HepG2 (cell line): ENCODE measurements around the gene VAMP8. TPM values are rescaled to one million over a fixed set of nuclear protein-coding genes. Genes with fewer than 3 reads are reported as not detected.

Source experiments
- HNF4G ChIP-seq, 2 experiments: sonication (generic) in 1 of 2; formaldehyde crosslinking in 1 of 2; IDR thresholded peaks; 2 replicates each; pipeline versions ENCODE4 v1.4.0 to v1.6.1; 2011 to 2020; ENCODE audit warnings: borderline replicate concordance in 2 of 2, low read depth in 2 of 2, mild to moderate bottlenecking in 2 of 2, low read length in 1 of 2, missing genetic modification reagents in 1 of 2, moderate library complexity in 1 of 2
- MIER3 ChIP-seq: IDR thresholded peaks from 2 replicates; pipeline ENCODE4 v1.6.1; 2016; ENCODE audit warnings: missing compliant biosample characterization, borderline replicate concordance
- ZBTB8A ChIP-seq: sonication (generic); formaldehyde crosslinking; IDR thresholded peaks from 2 replicates; pipeline ENCODE4 v1.4.0; 2020; ENCODE audit warnings: mild to moderate bottlenecking, low read depth, missing genetic modification reagents, borderline replicate concordance
- ZFP91 ChIP-seq: sonication (generic); formaldehyde crosslinking; IDR thresholded peaks from 2 replicates; pipeline ENCODE4 v1.9.0; 2022; ENCODE audit warnings: missing genetic modification reagents, mild to moderate bottlenecking, borderline replicate concordance
- ZIK1 ChIP-seq: sonication (generic); formaldehyde crosslinking; IDR thresholded peaks from 2 replicates; pipeline ENCODE4 v1.5.0; 2020; ENCODE audit warnings: mild to moderate bottlenecking, low read depth, missing genetic modification reagents, borderline replicate concordance
- ZNF263 ChIP-seq: sonication (generic); formaldehyde crosslinking; IDR thresholded peaks from 2 replicates; pipeline ENCODE4 v1.4.0; 2020; ENCODE audit warnings: missing genetic modification reagents
- ZNF30 ChIP-seq: sonication (generic); formaldehyde crosslinking; IDR thresholded peaks from 2 replicates; pipeline ENCODE4 v1.5.0; 2020; ENCODE audit warnings: mild to moderate bottlenecking, missing genetic modification reagents
- ZNF317 ChIP-seq: sonication (generic); formaldehyde crosslinking; IDR thresholded peaks from 2 replicates; pipeline ENCODE4 v1.5.0; 2020; ENCODE audit warnings: mild to moderate bottlenecking, missing genetic modification reagents
- ZNF343 ChIP-seq: sonication (generic); formaldehyde crosslinking; IDR thresholded peaks from 2 replicates; pipeline ENCODE4 v1.4.0; 2020; ENCODE audit warnings: mild to moderate bottlenecking, missing genetic modification reagents
- ZNF570 ChIP-seq: sonication (generic); formaldehyde crosslinking; IDR thresholded peaks from 2 replicates; pipeline ENCODE4 v1.4.0; 2020; ENCODE audit warnings: mild to moderate bottlenecking, missing genetic modification reagents, borderline replicate concordance
- ZNF740 ChIP-seq: sonication (generic); formaldehyde crosslinking; IDR thresholded peaks from 2 replicates; pipeline ENCODE4 v1.4.0; 2020; ENCODE audit warnings: missing genetic modification reagents
- ZNF749 ChIP-seq: sonication (generic); formaldehyde crosslinking; IDR thresholded peaks from 2 replicates; pipeline ENCODE4 v1.8.0; 2022; ENCODE audit warnings: mild to moderate bottlenecking, missing genetic modification reagents, moderate library complexity, borderline replicate concordance
- polyA plus RNA-seq, 8 experiments: library from polyadenylated mRNA; depleted of rRNA in 3 of 8; stranded (reverse) in 7 of 8; unstranded in 1 of 8; fragments of >200 nt; fragmentation: Illumina TruSeq in 4 of 8; extraction: Trizol in 4 of 8; gene quantifications; 2 replicates each; pipeline versions ENCODE4 v1.2.1 to v1.2.3, GENCODE V29; 2011 to 2016; ENCODE audit warnings: low read depth in 4 of 8, missing spikeins in 1 of 8, mixed read lengths in 1 of 8; ENCODE audit not compliant: insufficient read depth in 1 of 8
- total RNA-seq, 5 experiments: library from RNA; depleted of rRNA; stranded (reverse); fragments of >200 nt; fragmentation: Illumina TruSeq; extraction: Trizol; gene quantifications; 2 replicates each; pipeline ENCODE4 v1.2.3, GENCODE V29; 2016; ENCODE audit warnings: low read depth in 1 of 5
- TF ChIP-seq, protein P1 (sequence below): sonication (generic); formaldehyde crosslinking; IDR thresholded peaks from 2 replicates; pipeline ENCODE4 v1.4.0; 2020; ENCODE audit warnings: missing genetic modification reagents
- TF ChIP-seq, protein P2 (sequence below): sonication (generic); formaldehyde crosslinking; IDR thresholded peaks from 2 replicates; pipeline ENCODE4 v1.4.0; 2020; ENCODE audit warnings: mild to moderate bottlenecking, missing genetic modification reagents
- TF ChIP-seq, protein P3 (sequence below): sonication (generic); formaldehyde crosslinking; IDR thresholded peaks from 2 replicates; pipeline ENCODE4 v1.5.1; 2020; ENCODE audit warnings: missing genetic modification reagents, mild to moderate bottlenecking, borderline replicate concordance

VAMP8 gene
- total and polyA plus RNA-seq, 2 of the 13 experiments (the other 11 are each of a cell fraction or from before 2014, with no cell fraction given), result 83.3 to 157 TPM

DNA sequence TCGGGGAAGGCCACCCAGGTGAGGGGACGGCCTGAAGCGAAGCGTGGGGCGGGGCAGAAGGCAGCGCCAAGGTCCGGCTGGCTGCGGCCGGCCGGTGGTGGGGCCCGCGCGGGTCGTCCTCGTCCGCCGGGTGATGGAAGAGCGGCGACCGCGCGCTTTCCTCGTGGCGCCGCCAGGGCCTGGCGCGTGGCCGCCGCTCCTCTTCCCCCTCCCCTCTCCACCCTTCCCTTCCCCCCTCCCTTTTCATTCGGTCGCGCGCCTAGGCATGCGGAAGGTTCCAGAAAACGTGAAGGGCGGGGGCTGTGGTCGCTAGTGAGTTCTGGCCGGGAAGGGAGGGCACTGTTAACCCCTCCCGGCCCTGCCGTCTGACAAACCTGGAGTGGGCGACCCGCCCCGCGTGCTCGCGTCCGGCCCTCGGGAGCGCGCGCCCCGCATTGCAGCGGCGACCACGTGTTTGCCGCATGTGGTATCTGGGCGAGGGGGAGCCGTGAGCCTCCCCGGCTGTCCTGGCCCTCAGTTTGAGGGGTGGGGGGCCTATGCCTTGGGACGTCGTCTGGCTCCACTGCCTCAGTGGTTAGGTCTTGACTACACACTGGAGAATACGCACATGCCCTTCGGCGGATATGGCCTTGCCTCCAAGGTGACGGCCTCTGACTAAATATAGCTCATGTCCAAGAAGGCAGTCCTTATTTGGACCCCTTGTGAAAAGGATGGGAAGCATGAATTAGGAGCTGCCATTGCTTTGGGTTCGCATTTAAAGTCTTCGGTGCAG is 37.8 kb upstream of the VAMP8 start (continued):
- TF ChIP-seq ZFP91 (0 out of 2 replicates have a peak, but pooled peaks have one; percentile 42), ZNF30 (0 out of 2 replicates have a peak, but pooled peaks have one; percentile 21), ZNF749 (CRISPR knock-in tag) (peak; percentile 87), HNF4G (IDR thresholded peaks at IDR 0.05; ENCODE audit: borderline replicate concordance, low read depth, low read length) (no peak), HNF4G (CRISPR knock-in tag; IDR thresholded peaks at IDR 0.05; ENCODE audit: borderline replicate concordance, low read depth) (no peak; the same call in 1 of the 2 replicates), ZNF570 (CRISPR knock-in tag) (0 out of 2 replicates have a peak, but pooled peaks have one; percentile 58), ZIK1 (CRISPR knock-in tag) (peak; percentile 66; the same call in 1 of the 2 replicates), ZNF343 (CRISPR knock-in tag) (peak; percentile 88), MIER3 (CRISPR knock-in tag) (no peak; the same call in 1 of the 2 replicates), ZNF317 (peak; percentile 87), ZNF263 (CRISPR knock-in tag) (peak; percentile 36; the same call in 1 of the 2 replicates), ZNF740 (CRISPR knock-in tag) (no peak), ZBTB8A (CRISPR knock-in tag) (peak; percentile 51; the same call in 1 of the 2 replicates)
- TF ChIP-seq, protein P1, sequence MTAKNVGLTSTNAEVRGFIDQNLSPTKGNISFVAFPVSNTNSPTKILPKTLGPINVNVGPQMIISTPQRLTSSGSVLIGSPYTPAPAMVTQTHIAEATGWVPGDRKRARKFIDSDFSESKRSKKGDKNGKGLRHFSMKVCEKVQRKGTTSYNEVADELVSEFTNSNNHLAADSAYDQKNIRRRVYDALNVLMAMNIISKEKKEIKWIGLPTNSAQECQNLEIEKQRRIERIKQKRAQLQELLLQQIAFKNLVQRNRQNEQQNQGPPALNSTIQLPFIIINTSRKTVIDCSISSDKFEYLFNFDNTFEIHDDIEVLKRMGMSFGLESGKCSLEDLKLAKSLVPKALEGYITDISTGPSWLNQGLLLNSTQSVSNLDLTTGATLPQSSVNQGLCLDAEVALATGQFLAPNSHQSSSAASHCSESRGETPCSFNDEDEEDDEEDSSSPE, result peak; percentile 62; the same call in 1 of the 2 replicates
- TF ChIP-seq, protein P2, sequence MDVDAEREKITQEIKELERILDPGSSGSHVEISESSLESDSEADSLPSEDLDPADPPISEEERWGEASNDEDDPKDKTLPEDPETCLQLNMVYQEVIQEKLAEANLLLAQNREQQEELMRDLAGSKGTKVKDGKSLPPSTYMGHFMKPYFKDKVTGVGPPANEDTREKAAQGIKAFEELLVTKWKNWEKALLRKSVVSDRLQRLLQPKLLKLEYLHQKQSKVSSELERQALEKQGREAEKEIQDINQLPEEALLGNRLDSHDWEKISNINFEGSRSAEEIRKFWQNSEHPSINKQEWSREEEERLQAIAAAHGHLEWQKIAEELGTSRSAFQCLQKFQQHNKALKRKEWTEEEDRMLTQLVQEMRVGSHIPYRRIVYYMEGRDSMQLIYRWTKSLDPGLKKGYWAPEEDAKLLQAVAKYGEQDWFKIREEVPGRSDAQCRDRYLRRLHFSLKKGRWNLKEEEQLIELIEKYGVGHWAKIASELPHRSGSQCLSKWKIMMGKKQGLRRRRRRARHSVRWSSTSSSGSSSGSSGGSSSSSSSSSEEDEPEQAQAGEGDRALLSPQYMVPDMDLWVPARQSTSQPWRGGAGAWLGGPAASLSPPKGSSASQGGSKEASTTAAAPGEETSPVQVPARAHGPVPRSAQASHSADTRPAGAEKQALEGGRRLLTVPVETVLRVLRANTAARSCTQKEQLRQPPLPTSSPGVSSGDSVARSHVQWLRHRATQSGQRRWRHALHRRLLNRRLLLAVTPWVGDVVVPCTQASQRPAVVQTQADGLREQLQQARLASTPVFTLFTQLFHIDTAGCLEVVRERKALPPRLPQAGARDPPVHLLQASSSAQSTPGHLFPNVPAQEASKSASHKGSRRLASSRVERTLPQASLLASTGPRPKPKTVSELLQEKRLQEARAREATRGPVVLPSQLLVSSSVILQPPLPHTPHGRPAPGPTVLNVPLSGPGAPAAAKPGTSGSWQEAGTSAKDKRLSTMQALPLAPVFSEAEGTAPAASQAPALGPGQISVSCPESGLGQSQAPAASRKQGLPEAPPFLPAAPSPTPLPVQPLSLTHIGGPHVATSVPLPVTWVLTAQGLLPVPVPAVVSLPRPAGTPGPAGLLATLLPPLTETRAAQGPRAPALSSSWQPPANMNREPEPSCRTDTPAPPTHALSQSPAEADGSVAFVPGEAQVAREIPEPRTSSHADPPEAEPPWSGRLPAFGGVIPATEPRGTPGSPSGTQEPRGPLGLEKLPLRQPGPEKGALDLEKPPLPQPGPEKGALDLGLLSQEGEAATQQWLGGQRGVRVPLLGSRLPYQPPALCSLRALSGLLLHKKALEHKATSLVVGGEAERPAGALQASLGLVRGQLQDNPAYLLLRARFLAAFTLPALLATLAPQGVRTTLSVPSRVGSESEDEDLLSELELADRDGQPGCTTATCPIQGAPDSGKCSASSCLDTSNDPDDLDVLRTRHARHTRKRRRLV (CRISPR knock-in tag), result peak; percentile 87
- TF ChIP-seq, protein P3, sequence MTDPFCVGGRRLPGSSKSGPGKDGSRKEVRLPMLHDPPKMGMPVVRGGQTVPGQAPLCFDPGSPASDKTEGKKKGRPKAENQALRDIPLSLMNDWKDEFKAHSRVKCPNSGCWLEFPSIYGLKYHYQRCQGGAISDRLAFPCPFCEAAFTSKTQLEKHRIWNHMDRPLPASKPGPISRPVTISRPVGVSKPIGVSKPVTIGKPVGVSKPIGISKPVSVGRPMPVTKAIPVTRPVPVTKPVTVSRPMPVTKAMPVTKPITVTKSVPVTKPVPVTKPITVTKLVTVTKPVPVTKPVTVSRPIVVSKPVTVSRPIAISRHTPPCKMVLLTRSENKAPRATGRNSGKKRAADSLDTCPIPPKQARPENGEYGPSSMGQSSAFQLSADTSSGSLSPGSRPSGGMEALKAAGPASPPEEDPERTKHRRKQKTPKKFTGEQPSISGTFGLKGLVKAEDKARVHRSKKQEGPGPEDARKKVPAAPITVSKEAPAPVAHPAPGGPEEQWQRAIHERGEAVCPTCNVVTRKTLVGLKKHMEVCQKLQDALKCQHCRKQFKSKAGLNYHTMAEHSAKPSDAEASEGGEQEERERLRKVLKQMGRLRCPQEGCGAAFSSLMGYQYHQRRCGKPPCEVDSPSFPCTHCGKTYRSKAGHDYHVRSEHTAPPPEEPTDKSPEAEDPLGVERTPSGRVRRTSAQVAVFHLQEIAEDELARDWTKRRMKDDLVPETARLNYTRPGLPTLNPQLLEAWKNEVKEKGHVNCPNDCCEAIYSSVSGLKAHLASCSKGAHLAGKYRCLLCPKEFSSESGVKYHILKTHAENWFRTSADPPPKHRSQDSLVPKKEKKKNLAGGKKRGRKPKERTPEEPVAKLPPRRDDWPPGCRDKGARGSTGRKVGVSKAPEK (CRISPR knock-in tag), result peak; percentile 74; the same call in 1 of the 2 replicates
